ENCODE measurements around the gene LMAN2. TPM values are rescaled to one million over a fixed set of nuclear protein-coding genes. Genes with fewer than 3 reads are reported as not detected.

Gene LMAN2
- total and polyA plus RNA-seq, 2 experiments from 2014 or later: 153 to 227 TPM

DNA sequence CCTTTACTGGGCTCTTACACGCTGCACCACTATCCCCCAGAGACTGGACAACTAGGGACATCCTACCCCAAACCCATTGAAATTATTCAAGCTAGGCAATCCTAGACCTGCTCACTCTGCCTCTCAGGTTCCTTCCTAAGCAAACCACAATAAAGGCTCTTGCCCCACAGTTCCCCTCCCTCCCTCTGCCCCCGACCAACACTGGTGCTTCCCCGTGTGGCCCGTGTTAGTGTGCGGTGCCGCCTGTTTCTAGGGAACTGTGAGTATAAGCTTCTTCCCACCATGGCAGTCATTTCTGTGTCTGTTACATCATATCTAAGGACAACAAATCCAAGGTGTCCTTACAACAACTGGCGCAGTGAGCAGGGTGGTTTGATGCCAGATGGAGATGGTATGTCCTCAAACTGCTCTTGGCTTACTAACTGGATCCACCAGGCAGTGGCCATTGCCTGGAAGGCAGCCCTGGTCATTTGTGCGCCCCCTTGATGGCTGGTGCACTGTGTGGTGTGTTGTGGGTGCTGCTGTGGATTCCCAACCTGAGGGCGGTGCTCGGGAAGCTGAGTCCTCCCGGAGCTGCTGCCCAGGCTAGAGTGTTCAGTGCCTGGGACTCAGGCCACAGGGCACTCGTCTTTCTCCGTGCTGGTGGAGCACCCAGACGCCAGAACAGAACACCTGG is 31.4 kb downstream of the LMAN2 start:
- H3K27me3 Mint-ChIP-seq (ENCODE audit: insufficient read depth, low read depth, poor library complexity): peaks cover 15% of the 10 kb centered on the region
- H3K27ac Mint-ChIP-seq: no peak overlapping the region
- no peak overlapping the region for H3K4me3 Mint-ChIP-seq

More for the DNA sequence above, 31.4 kb downstream of the LMAN2 start:
- ATAC-seq (no peak), DNase-seq (ENCODE audit: low spot score) (no peak)
- Histone ChIP-seq H3K9me2 (ENCODE audit: insufficient read depth) (no peaks in the 10 kb centered on the region), H3K79me2 (replicated peaks; ENCODE audit: insufficient read depth) (no peaks in the 10 kb centered on the region), H2AFZ (no peak overlapping the region), H3K27me3 (ENCODE audit: insufficient read depth) (no peaks in the 10 kb centered on the region), H3K4me1 (ENCODE audit: insufficient read depth) (peaks cover under 1% of the 10 kb centered on the region; the same call in 1 of the 2 replicates), H3K36me3 (ENCODE audit: insufficient read depth) (no peaks in the 10 kb centered on the region; the same call in 1 of the 2 replicates), H3K4me2 (no peak overlapping the region), H3K27ac (ENCODE audit: low read depth) (no peak overlapping the region), H3F3A (replicated peaks; ENCODE audit: low read depth) (peaks cover 4% of the 10 kb centered on the region; the same call in 1 of the 2 replicates), H3K4me3 (no peak overlapping the region), H4K20me1 (replicated peaks; ENCODE audit: insufficient read depth) (no peaks in the 10 kb centered on the region)
- Mint-ChIP-seq H3K36me3 (ENCODE audit: low read depth) (peaks cover 4% of the 10 kb centered on the region), H3K9me3 (no peaks in the 10 kb centered on the region; the same call in 1 of the 3 replicates), H3K4me1 (peaks cover 5% of the 10 kb centered on the region)
- TF ChIP-seq POLR2AphosphoS5 (IDR thresholded peaks at IDR 0.05; ENCODE audit: low read depth) (no peak), JUNB (IDR thresholded peaks at IDR 0.05; ENCODE audit: unreplicated experiment) (no peak), ZNF114 (CRISPR knock-in tag; IDR thresholded peaks at IDR 0.05) (no peak), EZH2 (IDR thresholded peaks at IDR 0.05; ENCODE audit: low read depth, unreplicated experiment) (no peak), ZNF331 (CRISPR knock-in tag; IDR thresholded peaks at IDR 0.05; ENCODE audit: low read depth) (no peak), EZH2phosphoT487 (IDR thresholded peaks at IDR 0.05; ENCODE audit: unreplicated experiment) (no peak), STAT1 (IDR thresholded peaks at IDR 0.05; ENCODE audit: unreplicated experiment) (no peak), NANOG (IDR thresholded peaks at IDR 0.05; ENCODE audit: borderline replicate concordance) (no peak)
- TF ChIP-seq, protein P1, sequence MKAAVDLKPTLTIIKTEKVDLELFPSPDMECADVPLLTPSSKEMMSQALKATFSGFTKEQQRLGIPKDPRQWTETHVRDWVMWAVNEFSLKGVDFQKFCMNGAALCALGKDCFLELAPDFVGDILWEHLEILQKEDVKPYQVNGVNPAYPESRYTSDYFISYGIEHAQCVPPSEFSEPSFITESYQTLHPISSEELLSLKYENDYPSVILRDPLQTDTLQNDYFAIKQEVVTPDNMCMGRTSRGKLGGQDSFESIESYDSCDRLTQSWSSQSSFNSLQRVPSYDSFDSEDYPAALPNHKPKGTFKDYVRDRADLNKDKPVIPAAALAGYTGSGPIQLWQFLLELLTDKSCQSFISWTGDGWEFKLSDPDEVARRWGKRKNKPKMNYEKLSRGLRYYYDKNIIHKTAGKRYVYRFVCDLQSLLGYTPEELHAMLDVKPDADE (IDR thresholded peaks at IDR 0.05): no peak
- TF ChIP-seq, protein P2, sequence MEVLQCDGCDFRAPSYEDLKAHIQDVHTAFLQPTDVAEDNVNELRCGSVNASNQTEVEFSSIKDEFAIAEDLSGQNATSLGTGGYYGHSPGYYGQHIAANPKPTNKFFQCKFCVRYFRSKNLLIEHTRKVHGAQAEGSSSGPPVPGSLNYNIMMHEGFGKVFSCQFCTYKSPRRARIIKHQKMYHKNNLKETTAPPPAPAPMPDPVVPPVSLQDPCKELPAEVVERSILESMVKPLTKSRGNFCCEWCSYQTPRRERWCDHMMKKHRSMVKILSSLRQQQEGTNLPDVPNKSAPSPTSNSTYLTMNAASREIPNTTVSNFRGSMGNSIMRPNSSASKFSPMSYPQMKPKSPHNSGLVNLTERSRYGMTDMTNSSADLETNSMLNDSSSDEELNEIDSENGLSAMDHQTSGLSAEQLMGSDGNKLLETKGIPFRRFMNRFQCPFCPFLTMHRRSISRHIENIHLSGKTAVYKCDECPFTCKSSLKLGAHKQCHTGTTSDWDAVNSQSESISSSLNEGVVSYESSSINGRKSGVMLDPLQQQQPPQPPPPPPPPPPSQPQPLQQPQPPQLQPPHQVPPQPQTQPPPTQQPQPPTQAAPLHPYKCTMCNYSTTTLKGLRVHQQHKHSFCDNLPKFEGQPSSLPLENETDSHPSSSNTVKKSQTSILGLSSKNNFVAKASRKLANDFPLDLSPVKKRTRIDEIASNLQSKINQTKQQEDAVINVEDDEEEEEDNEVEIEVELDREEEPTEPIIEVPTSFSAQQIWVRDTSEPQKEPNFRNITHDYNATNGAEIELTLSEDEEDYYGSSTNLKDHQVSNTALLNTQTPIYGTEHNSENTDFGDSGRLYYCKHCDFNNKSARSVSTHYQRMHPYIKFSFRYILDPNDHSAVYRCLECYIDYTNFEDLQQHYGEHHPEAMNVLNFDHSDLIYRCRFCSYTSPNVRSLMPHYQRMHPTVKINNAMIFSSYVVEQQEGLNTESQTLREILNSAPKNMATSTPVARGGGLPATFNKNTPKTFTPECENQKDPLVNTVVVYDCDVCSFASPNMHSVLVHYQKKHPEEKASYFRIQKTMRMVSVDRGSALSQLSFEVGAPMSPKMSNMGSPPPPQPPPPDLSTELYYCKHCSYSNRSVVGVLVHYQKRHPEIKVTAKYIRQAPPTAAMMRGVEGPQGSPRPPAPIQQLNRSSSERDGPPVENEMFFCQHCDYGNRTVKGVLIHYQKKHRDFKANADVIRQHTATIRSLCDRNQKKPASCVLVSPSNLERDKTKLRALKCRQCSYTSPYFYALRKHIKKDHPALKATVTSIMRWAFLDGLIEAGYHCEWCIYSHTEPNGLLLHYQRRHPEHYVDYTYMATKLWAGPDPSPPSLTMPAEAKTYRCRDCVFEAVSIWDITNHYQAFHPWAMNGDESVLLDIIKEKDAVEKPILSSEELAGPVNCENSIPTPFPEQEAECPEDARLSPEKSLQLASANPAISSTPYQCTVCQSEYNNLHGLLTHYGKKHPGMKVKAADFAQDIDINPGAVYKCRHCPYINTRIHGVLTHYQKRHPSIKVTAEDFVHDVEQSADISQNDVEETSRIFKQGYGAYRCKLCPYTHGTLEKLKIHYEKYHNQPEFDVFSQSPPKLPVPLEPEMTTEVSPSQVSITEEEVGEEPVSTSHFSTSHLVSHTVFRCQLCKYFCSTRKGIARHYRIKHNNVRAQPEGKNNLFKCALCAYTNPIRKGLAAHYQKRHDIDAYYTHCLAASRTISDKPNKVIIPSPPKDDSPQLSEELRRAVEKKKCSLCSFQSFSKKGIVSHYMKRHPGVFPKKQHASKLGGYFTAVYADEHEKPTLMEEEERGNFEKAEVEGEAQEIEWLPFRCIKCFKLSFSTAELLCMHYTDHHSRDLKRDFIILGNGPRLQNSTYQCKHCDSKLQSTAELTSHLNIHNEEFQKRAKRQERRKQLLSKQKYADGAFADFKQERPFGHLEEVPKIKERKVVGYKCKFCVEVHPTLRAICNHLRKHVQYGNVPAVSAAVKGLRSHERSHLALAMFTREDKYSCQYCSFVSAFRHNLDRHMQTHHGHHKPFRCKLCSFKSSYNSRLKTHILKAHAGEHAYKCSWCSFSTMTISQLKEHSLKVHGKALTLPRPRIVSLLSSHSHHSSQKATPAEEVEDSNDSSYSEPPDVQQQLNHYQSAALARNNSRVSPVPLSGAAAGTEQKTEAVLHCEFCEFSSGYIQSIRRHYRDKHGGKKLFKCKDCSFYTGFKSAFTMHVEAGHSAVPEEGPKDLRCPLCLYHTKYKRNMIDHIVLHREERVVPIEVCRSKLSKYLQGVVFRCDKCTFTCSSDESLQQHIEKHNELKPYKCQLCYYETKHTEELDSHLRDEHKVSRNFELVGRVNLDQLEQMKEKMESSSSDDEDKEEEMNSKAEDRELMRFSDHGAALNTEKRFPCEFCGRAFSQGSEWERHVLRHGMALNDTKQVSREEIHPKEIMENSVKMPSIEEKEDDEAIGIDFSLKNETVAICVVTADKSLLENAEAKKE (CRISPR knock-in tag; IDR thresholded peaks at IDR 0.05): no peak
- TF ChIP-seq, protein P3, sequence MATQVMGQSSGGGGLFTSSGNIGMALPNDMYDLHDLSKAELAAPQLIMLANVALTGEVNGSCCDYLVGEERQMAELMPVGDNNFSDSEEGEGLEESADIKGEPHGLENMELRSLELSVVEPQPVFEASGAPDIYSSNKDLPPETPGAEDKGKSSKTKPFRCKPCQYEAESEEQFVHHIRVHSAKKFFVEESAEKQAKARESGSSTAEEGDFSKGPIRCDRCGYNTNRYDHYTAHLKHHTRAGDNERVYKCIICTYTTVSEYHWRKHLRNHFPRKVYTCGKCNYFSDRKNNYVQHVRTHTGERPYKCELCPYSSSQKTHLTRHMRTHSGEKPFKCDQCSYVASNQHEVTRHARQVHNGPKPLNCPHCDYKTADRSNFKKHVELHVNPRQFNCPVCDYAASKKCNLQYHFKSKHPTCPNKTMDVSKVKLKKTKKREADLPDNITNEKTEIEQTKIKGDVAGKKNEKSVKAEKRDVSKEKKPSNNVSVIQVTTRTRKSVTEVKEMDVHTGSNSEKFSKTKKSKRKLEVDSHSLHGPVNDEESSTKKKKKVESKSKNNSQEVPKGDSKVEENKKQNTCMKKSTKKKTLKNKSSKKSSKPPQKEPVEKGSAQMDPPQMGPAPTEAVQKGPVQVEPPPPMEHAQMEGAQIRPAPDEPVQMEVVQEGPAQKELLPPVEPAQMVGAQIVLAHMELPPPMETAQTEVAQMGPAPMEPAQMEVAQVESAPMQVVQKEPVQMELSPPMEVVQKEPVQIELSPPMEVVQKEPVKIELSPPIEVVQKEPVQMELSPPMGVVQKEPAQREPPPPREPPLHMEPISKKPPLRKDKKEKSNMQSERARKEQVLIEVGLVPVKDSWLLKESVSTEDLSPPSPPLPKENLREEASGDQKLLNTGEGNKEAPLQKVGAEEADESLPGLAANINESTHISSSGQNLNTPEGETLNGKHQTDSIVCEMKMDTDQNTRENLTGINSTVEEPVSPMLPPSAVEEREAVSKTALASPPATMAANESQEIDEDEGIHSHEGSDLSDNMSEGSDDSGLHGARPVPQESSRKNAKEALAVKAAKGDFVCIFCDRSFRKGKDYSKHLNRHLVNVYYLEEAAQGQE (IDR thresholded peaks at IDR 0.05; ENCODE audit: unreplicated experiment): no peak
- TF ChIP-seq, protein P4, sequence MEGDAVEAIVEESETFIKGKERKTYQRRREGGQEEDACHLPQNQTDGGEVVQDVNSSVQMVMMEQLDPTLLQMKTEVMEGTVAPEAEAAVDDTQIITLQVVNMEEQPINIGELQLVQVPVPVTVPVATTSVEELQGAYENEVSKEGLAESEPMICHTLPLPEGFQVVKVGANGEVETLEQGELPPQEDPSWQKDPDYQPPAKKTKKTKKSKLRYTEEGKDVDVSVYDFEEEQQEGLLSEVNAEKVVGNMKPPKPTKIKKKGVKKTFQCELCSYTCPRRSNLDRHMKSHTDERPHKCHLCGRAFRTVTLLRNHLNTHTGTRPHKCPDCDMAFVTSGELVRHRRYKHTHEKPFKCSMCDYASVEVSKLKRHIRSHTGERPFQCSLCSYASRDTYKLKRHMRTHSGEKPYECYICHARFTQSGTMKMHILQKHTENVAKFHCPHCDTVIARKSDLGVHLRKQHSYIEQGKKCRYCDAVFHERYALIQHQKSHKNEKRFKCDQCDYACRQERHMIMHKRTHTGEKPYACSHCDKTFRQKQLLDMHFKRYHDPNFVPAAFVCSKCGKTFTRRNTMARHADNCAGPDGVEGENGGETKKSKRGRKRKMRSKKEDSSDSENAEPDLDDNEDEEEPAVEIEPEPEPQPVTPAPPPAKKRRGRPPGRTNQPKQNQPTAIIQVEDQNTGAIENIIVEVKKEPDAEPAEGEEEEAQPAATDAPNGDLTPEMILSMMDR (conservative IDR thresholded peaks at IDR 0.05; ENCODE audit: low read depth in 2 of 2): no peak

All from GM23338 (cell line).